Kidney capillary endothelial cell (primary cell): ENCODE measurements around the gene TUBGCP6.
"Not testable (repeated sequence)": the region's sequence is repeated elsewhere in the genome, so short reads cannot be mapped to it uniquely, and the experiment has no call there.

Source experiments
- DNase-seq: peaks from one replicate; pipeline ENCODE4 v3.0.0-alpha.2; 2018; ENCODE audit warnings: low spot score

TUBGCP6 gene

DNA sequence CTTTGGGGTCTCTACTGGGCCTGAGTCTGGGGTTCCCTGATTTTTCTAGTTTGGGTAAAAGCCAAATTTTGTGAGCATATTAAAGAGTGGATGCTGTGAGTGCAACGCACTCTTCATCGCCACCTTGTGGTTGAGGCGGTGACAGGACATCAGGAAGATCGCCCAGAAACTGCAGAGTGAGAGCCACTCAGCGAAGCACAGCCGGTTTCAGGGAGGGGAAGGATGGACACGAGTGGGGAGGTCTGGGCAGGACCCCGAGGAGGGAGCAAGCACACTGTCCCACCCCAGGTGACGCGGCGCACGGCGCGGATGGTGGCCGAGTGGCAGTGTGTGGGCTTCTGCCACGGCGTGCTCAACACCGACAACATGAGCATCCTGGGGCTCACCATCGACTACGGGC lies 34.9 kb downstream of the TUBGCP6 start:
- DNase-seq, result peak; percentile 68

DNA sequence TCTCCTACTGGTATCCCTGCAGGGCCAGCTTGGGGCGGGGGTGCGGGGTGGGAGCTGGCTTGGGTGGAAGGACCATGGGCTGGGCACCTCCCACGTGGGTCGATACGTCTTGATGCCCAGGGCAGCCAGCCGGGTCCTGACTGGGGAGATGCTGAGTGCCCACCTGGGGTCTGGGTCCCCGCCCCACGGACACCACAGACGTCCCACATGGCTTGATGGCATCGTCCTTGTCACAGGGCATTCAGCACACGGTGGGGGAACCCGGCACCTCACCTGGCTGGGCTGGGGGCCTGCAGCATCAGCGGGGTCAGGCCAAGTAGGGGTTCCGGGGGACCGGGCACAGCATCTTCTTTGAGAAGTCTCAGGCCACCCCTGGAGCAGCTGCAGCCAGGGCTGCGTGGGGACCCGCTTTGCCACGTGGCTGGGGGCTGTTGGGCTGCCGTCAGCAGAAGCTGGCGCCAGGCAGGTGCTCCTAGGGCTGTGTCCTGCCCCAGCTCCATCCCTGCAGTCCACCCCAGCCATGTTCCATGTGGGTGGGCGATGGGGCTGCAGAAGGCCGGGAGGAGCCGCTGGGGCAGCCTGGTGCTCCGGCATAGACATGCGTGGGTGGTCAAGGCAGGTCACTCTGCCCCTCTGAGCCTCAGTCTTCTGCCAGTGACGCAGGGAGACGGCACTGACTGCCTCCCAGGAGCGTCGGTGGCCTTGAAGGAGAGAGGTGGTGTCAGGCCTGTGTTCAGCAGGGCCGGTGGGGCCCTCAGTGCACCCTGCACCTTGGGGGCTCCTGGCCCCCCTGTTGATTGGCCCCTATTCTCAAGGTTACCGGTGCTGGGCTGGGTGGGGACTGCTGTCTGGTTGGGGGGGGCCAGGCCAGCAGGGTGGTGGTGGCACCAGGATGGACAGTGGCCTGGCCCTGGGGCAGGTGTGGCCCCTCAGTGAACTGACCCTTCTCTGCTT lies 35.6 kb downstream of the TUBGCP6 start:
- no peak for DNase-seq

DNA sequence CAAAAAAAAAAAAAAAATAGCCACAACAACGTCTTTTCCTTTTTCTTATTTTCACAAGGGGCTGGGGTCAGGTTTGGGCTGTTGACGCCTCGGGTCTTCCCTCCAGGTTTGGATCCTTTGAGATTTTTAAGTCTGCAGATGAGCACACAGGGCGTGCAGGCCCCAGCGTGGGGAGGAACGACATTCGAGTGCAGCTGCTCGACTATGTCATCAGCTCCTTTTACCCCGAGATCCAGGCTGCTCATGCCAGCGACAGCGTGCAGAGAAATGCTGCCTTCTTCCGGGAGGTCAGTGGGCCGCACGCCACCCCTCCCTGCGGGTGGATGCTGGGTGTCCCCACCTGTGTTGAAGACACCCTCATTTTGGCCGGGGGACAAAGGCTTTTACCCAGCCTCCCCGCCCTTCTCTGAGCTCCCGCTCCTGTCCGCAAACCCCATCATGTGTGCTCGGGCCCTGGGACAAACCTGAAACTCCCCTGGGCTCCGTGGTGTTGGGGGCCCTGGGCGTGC lies 36.3 kb downstream of the TUBGCP6 start:
- no peak for DNase-seq

GRCh38 chr22:50207383-50208140 lies 37.3 kb downstream of the TUBGCP6 start:
- peak; percentile 68 for DNase-seq

GRCh38 chr22:50206599-50206998 lies 38.2 kb downstream of the TUBGCP6 start:
- DNase-seq, result no peak

DNA sequence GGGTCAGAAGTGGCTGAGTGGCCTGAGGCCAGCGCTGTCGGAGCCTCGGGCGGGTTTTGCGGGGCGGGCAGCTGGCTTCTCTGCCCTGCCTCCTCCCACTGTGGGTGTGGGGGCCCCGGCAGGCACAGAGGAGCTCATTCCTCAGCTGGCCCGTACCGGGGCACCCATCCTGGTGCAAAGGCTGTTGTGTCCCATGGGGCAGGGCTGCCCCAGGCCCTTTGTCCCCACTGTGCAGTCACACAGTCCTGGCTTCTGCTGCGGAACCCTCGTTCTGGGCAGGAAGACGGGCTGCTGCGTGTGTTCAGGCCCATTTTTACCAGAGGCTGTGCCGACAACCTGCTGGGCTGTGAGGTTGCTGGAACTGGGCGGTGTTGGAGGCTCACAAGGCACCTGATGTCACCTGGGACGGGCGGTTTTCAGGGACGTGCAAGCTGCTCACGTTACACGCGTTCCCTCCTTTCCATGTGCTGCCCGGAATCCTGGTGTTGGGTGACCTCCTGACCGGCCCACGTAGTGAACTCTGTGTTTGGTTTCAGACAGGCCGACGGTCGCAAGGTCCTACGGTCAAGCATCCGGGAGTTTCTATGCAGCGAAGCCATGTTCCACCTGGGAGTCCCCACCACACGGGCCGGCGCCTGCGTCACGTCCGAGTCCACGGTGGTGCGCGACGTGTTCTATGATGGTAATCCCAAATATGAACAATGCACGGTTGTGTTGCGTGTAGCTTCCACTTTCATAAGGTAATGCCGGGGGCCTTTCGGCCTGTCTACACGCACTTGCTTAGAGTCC lies 38.8 kb downstream of the TUBGCP6 start:
- no peak for DNase-seq

- not testable (repeated sequence) for DNase-seq
Measured at GRCh38 chr22:50204998-50205397, 39.8 kb downstream of the TUBGCP6 start.

GRCh38 chr22:50204571-50204970 lies 40.3 kb downstream of the TUBGCP6 start:
- no peak for DNase-seq

GRCh38 chr22:50203288-50203687 lies 41.5 kb downstream of the TUBGCP6 start:
- DNase-seq, result no peak

DNA sequence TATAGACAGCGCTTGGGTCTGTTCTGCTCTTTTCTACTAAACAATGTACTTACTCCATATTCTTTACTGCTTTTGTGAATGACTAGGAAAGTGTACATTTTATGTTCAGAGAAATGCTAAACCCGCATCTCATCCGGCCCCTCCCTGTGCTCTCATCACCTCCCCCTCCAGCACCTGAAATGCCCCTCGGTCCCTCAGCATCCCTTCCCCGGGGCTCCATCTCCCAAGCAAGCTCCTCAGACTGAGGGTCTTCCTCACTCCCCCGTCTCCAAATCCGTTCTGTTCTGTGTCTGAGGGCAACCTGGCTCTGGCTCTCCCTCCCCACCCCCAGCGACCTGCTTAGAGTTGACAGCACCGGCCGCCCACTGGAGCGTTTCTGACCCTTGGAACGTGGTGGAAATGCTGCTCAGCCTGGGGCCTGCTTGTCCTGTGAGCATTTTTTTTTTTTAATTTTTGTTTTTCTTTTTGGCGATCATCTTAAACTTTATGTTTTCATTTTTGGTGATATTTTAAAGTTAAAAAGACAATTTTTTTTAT lies 42.6 kb downstream of the TUBGCP6 start:
- no peak for DNase-seq

- no peak for DNase-seq
Measured at GRCh38 chr22:50201191-50202129, 43.4 kb downstream of the TUBGCP6 start.

DNA sequence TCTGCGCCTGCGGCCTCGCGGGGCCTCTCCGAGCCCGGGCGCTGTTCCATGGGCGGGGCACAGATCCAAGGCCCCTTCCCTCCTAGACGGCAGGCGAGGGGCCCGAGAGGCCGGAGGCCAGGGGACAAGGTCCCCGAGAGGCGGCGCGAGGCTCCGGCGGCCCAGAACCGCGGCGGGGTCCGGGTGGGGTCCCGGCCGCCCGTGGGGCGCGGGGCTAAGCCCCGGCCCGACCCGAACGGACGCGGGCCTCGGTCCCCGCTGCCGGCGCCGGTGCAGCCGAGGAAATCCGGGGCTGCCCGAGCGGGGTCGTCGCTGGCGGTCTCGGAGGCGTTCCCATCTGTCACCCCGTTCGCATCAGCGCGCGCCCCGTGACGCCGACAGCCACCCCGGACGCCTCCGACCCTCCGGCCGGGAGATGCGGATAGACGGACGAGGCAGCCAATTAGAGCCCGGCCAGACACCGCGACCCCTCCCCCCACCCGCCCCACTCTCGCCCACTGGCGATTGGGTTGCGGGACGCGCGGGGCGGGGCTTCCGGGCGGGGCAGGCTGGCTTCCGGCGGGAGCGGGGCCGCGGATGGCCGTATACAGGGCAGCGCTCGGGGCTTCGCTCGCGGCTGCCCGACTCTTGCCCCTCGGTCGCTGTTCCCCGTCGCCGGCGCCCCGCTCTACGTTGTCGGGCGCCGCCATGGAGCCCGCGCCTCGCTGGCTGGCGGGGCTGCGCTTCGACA lies 44.2 kb downstream of the TUBGCP6 start, which contains the start of gene SELENOO:
Gene SELENOO, plus strand, starts transcription at position 551 of the 730 bp plus-strand sequence. Its CDS starts 26 bp downstream, at position 577.
- DNase-seq, result peak; percentile 68

- no peak for DNase-seq
Measured at GRCh38 chr22:50199829-50200460, 44.9 kb downstream of the TUBGCP6 start.

DNA sequence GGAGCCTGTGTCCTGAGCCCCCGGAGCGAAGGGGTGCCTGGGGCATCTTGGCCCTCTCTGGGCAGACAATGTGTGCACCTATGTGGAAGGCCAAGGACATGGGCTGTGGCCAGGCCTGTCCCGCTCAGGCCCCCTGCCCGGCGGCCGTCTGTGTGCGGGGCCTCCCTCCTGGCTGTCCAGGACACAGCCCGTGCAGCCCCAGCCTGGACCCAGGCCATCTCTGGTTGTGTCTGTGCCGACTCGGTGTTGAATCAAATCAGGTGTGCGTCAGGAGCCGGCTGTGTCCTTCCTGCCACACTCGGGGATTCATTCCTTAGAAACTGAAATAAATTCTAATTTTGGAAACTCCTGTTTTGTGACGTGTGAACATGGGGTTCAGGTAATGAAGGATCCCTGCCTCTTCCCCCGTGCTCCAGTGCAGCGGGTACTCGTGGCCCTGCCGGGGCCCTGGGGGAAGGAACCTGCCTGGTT lies 45.5 kb downstream of the TUBGCP6 start:
- no peak for DNase-seq

DNA sequence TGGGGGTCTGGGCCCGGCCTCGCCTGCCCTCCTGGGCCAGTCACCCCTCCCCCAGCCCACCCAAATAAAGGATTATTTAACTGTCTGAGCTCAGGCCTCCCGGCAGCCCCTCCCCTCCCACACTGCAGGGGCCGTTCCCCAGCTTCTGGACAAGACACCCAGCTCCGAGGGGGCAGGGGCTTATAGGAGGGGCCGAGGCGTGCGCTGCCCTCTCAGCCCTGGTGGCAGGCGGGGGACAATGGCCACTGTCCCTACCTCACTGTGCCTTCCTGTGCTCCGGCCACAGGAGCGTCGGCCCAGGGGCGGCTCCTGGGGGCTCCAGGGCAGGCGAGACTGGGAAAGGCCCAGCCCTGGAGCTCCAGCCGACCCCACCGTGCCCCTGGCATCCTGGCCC lies 46.2 kb downstream of the TUBGCP6 start:
- no peak for DNase-seq

GRCh38 chr22:50197856-50198623 lies 46.8 kb downstream of the TUBGCP6 start:
- DNase-seq, result no peak

DNA sequence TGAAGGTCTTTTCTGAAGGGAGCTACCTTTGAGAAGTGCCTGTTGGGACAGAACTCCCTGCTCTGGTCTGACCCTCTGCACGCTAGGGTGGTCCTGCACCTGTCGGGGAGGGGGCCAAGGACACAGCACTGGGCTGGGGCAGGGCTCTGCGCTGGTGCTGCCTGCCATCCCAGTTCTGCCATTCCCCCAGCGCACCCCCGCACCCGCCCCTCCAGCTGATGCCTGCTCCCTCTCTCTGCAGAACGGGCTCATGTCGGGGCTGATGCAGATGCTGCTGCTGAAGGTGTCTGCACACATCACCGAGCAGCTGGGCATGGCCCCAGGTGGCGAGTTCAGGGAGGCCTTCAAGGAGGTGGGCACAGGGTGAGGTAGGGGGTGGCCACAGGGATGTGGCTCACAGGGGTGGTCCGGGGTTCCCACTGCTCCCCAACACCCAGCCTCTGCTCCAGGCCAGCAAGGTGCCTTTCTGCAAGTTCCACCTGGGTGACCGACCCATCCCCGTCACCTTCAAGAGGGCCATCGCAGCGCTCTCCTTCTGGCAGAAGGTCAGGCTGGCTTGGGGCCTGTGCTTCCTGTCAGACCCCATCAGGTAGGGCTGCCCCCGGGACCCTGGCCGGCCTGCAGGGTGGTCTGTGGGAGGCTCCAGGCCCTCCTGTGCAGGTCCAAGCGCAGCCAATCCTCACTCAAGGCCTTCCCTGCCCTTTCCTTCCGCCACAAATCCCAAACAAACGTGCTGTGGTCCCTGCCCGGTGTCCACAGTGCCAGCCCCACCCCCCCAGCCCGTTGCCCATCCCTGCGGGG lies 47.6 kb downstream of the TUBGCP6 start:
- no peak for DNase-seq

DNA sequence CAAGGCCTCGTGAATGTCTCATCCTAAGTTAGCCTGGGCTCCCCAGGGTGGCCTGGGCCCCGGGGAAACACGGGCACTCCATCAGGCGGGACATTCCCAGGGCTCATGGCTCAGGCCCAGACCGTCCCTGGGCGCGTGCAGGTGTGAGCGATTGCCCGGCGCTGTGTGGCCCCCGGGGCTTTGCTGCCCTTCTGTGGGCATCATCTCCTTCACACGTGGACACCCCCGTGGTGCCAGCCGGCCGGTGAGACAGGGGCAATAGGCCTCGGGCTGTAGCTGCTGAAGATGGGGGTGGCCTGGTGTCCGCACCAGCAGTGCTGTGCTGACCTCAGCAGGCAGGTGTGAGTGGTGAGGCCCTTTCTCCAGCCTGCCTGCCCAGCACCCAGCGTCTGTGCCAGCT lies 48.6 kb downstream of the TUBGCP6 start:
- no peak for DNase-seq
